Activated T-cell treated with anti-CD3 and anti-CD28 coated beads, Interleukin-2, amount 50 U/mL, for 4 hours (primary cell): ENCODE results near the gene TENM3. TPM values are rescaled to one million over a fixed set of nuclear protein-coding genes. Genes with fewer than 3 reads are reported as not detected.

Experiments
- ATAC-seq, 2 donors: fragments of 200-7000 bp; cut with Tn5 transposase; one replicate each; pipeline ENCODE4 v1.10.0; 2021
- DNase-seq: peaks from one replicate; pipeline ENCODE4 v3.0.0-alpha.2; 2020
- H3K27me3 Mint-ChIP-seq: one replicate; pipeline ENCODE4 v1.8.0; 2021; ENCODE audit warnings: low read depth, mixed read lengths
- H3K36me3 Mint-ChIP-seq: one replicate; pipeline ENCODE4 v1.8.0; 2022; ENCODE audit warnings: mixed read lengths; ENCODE audit not compliant: insufficient read depth
- H3K4me1 Mint-ChIP-seq: one replicate; pipeline ENCODE4 v1.8.0; 2021; ENCODE audit warnings: low read depth, mixed read lengths
- H3K4me3 Mint-ChIP-seq: one replicate; pipeline ENCODE4 v1.8.0; 2021; ENCODE audit warnings: mild to moderate bottlenecking, moderate library complexity, mixed read lengths
- H3K9me3 Mint-ChIP-seq: one replicate; pipeline ENCODE4 v1.8.0; 2021; ENCODE audit warnings: mixed read lengths
- total RNA-seq, 3 donors: library from RNA; stranded (reverse); gene quantifications; one replicate each; pipeline ENCODE4 v1.2.1, GENCODE V29; 2021

The TENM3 gene
- total RNA-seq, 3 donors from 2014 or later: 0.03 to 0.14 (median 0.13) TPM

- Mint-ChIP-seq H3K9me3 (no peaks in the 10 kb centered on the region), H3K27me3 (no peaks in the 10 kb centered on the region), H3K4me3 (no peak overlapping the region), H3K36me3 (no peaks in the 10 kb centered on the region), H3K4me1 (no peaks in the 10 kb centered on the region)
- DNase-seq (no peak), ATAC-seq (no peak)
Observed at GRCh38 chr4:182301736-182302135, 58.5 kb downstream of the TENM3 start.

- no peaks in the 10 kb centered on the region for H3K4me1 Mint-ChIP-seq
- H3K9me3 Mint-ChIP-seq: no peaks in the 10 kb centered on the region
- H3K4me3 Mint-ChIP-seq: no peak overlapping the region
- no peaks in the 10 kb centered on the region for H3K36me3 Mint-ChIP-seq
- ATAC-seq (no peak), DNase-seq (no peak)
- H3K27me3 Mint-ChIP-seq: no peaks in the 10 kb centered on the region
Observed at GRCh38 chr4:182303847-182304246, 60.6 kb downstream of the TENM3 start.

DNA sequence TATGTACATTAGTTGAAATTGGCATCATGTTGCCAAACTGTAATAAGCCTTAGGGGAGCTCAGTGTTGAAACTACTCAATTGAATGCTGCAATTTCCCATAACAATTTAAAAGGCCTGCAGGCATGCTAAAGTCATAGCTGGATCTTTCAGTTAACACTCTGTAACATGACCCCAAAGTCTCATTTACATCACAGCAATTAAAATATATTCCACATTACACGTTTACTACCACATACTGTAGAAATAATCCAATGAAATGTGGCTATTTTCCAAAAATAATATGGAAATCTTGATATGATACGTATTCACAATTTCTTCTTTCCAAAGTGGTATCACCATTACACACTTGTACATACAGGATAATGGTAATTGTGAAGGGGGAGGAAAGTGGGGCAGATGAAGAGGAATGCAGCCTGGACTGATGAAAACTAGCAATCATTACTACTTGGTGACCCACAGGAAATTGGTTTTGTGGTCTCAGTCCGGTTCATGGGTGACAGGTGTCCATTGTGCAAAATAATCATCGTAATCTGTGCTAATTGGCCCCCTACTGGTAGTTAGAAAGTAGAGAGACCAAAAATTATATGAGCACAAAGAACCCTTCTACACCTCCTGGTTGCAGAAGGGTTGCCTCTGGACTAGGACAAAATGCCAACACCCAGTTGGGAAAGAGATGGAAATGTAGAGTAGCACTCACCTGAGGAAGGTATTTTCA lies 63.7 kb downstream of the TENM3 start:
- no peak overlapping the region for H3K4me3 Mint-ChIP-seq
- H3K9me3 Mint-ChIP-seq: no peaks in the 10 kb centered on the region
- no peaks in the 10 kb centered on the region for H3K36me3 Mint-ChIP-seq
- ATAC-seq: no peak
- no peaks in the 10 kb centered on the region for H3K27me3 Mint-ChIP-seq
- H3K4me1 Mint-ChIP-seq: no peaks in the 10 kb centered on the region
- no peak for DNase-seq

DNA sequence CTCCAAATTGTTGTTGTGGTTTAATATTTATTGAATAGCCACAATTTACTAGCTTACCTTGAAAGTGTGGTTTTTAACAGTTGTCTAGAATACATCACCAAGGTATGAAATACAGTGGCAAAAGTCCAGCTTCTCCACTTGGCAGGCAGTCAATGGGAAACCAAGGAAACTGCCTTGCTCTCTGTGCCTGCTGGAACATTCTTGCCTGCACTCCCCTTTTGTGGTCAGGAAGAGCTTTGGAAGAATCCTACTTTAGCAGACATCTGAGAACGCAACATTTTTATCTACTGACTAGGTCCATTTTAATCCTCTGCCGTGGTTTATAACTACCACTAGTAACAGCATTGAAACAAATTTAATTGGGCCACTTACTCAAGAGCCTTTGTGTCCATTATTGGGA lies 64.5 kb downstream of the TENM3 start:
- H3K36me3 Mint-ChIP-seq: no peaks in the 10 kb centered on the region
- no peaks in the 10 kb centered on the region for H3K27me3 Mint-ChIP-seq
- no peak overlapping the region for H3K4me3 Mint-ChIP-seq
- ATAC-seq (no peak), DNase-seq (no peak)
- no peaks in the 10 kb centered on the region for H3K9me3 Mint-ChIP-seq
- H3K4me1 Mint-ChIP-seq: no peaks in the 10 kb centered on the region

GRCh38 chr4:182309877-182310276 lies 66.7 kb downstream of the TENM3 start:
- no peaks in the 10 kb centered on the region for H3K4me1 Mint-ChIP-seq
- H3K4me3 Mint-ChIP-seq: no peak overlapping the region
- DNase-seq: no peak
- no peak for ATAC-seq
- no peaks in the 10 kb centered on the region for H3K36me3 Mint-ChIP-seq
- H3K27me3 Mint-ChIP-seq: no peaks in the 10 kb centered on the region
- H3K9me3 Mint-ChIP-seq: peaks cover 10% of the 10 kb centered on the region

DNA sequence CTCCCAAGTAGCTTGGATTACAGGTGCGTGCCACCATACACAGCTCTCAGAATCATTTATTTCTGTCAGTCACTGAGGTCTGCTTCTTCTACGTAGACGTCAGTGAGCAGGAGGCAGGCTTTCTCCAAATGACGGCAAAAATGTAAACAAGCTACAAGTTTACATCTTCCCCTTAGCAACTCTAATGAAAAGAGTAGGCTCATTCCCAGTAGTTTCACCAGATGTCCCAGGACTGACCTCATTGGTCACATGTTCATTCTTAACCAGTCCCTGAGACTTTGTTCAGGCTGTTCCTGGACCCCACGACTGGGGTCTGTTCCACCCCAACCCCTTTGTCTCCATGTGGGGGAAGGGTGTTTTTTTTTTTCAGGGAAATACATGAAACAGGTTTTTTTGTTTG lies 67.1 kb downstream of the TENM3 start:
- H3K4me3 Mint-ChIP-seq: no peak overlapping the region
- peaks cover 10% of the 10 kb centered on the region for H3K9me3 Mint-ChIP-seq
- DNase-seq (no peak), ATAC-seq (no peak)
- H3K36me3 Mint-ChIP-seq: no peaks in the 10 kb centered on the region
- H3K4me1 Mint-ChIP-seq: no peaks in the 10 kb centered on the region
- no peaks in the 10 kb centered on the region for H3K27me3 Mint-ChIP-seq

- Mint-ChIP-seq H3K4me1 (no peaks in the 10 kb centered on the region), H3K4me3 (no peak overlapping the region), H3K36me3 (no peaks in the 10 kb centered on the region), H3K27me3 (no peaks in the 10 kb centered on the region), H3K9me3 (peaks cover 17% of the 10 kb centered on the region)
- ATAC-seq (no peak), DNase-seq (no peak)
Observed at GRCh38 chr4:182310962-182311361, 67.8 kb downstream of the TENM3 start.

GRCh38 chr4:182314537-182314936 lies 71.3 kb downstream of the TENM3 start:
- DNase-seq (no peak), ATAC-seq (no peak)
- no peaks in the 10 kb centered on the region for H3K36me3 Mint-ChIP-seq
- no peak overlapping the region for H3K4me3 Mint-ChIP-seq
- H3K4me1 Mint-ChIP-seq: no peaks in the 10 kb centered on the region
- no peaks in the 10 kb centered on the region for H3K27me3 Mint-ChIP-seq
- peaks cover 17% of the 10 kb centered on the region for H3K9me3 Mint-ChIP-seq

GRCh38 chr4:182318256-182318655 lies 75.1 kb downstream of the TENM3 start:
- no peaks in the 10 kb centered on the region for H3K4me1 Mint-ChIP-seq
- DNase-seq: no peak
- ATAC-seq: no peak
- no peaks in the 10 kb centered on the region for H3K36me3 Mint-ChIP-seq
- peaks cover 17% of the 10 kb centered on the region for H3K9me3 Mint-ChIP-seq
- no peak overlapping the region for H3K4me3 Mint-ChIP-seq
- no peaks in the 10 kb centered on the region for H3K27me3 Mint-ChIP-seq

DNA sequence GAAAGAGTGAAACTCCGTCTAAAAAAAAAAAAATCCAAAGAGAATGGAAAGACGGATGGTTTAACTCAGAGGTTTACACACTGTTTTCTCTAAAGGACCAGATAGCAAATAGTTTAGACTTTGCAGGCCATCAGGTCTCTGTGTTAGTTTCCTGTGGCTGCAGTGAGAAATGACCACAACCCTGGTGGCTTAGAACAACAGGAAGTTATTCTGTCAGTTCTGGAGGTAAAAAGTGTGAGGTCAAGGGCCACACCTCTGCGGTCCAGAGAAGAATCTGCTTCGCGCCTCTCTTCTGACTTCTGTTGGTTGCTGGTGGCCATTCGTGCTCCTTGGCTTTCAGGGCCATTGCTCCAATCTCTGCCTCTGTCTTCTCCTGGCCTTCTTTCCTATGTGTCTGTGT lies 76.9 kb downstream of the TENM3 start:
- no peaks in the 10 kb centered on the region for H3K27me3 Mint-ChIP-seq
- H3K36me3 Mint-ChIP-seq: no peaks in the 10 kb centered on the region
- DNase-seq (no peak), ATAC-seq (no peak)
- peaks cover 6% of the 10 kb centered on the region for H3K9me3 Mint-ChIP-seq
- H3K4me1 Mint-ChIP-seq: no peaks in the 10 kb centered on the region
- no peak overlapping the region for H3K4me3 Mint-ChIP-seq

DNA sequence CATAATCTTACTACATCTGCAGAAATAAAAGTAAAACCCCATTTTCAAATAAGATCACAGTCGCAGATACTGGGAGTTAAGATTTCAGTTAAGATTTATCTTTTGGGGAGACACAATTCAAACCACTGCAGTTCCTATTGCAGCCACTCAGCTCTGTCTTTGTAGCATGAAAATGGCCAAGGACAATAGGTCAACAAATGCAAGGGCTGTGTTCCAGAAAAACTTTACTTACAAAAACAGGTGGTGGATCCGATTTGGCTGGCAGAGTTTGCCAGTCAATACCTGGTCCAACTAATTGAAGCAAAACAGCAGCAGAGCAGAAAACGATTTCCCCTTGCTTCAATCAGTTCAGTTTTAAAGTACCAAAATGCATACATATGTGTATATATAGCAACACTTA lies 77.4 kb downstream of the TENM3 start:
- Mint-ChIP-seq H3K4me1 (no peaks in the 10 kb centered on the region), H3K9me3 (peaks cover 4% of the 10 kb centered on the region)
- ATAC-seq: no peak

DNA sequence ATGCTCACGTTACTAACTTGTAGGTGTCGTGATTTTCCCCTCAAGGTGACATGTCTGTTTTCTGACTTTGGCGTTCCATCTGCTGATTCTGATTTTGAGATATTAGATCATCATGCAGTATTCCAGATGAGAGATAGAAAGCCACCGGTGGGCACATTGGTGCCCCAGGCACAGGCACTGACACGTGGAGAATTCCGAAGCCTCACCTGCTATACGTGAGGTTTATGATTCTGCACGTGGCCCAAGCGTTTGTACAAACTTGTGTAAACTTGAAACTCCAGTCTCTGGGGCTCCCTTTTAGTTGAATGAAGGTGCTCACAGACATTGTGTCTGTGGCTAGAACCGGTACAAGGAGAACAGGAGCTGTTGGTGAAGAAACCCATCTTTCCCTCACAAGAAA lies 81.1 kb downstream of the TENM3 start:
- H3K36me3 Mint-ChIP-seq: no peaks in the 10 kb centered on the region
- H3K4me1 Mint-ChIP-seq: no peaks in the 10 kb centered on the region
- H3K4me3 Mint-ChIP-seq: no peak overlapping the region
- DNase-seq (no peak), ATAC-seq (no peak)
- H3K27me3 Mint-ChIP-seq: no peaks in the 10 kb centered on the region
- no peaks in the 10 kb centered on the region for H3K9me3 Mint-ChIP-seq

More for the DNA sequence above, 77.4 kb downstream of the TENM3 start:
- H3K36me3 Mint-ChIP-seq: no peaks in the 10 kb centered on the region
- H3K27me3 Mint-ChIP-seq: no peaks in the 10 kb centered on the region
- DNase-seq: no peak
- no peak overlapping the region for H3K4me3 Mint-ChIP-seq

DNA sequence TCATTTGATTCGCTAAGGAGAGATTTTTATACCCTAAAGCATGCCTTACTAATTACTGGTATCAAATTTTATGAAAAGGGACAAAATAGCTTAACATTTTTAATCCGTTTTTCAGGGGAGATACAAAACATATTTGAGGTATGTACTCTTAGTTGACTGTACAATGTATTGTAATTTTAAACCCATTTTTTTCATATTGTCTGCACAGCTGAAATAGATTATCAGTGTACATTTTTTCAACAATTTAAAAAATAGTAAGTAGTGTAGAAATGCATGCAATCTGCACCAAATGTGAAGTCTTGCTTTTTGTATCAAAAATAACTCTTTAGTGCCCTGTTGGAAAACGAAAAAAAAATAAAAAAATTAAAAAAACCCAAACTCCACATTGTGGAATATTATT lies 82.2 kb downstream of the TENM3 start:
- Mint-ChIP-seq H3K36me3 (no peaks in the 10 kb centered on the region), H3K4me1 (no peaks in the 10 kb centered on the region), H3K4me3 (no peak overlapping the region), H3K9me3 (no peaks in the 10 kb centered on the region), H3K27me3 (no peaks in the 10 kb centered on the region)
- ATAC-seq (no peak), DNase-seq (no peak)

DNA sequence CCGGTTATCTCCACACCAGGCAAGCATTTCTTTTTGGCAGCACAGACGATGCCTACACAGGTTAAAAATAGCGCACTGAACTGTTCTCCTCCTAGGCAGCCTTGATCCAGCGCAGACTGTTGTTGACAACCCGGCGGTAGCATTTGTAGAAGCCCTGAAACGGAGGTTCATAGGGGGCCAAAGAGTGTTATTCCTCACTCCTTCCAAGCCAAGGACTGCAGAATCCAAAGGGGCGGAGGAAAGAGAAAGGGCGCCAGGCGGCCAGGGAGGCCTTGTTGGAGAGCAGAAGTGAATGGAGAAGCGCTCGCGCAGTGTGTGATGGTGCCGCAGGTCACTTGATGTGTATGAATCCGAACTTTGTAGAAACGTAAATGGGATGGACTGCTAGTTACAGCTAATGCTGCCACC lies 82.7 kb downstream of the TENM3 start:
- H3K4me3 Mint-ChIP-seq: no peak overlapping the region
- no peak for ATAC-seq

DNA sequence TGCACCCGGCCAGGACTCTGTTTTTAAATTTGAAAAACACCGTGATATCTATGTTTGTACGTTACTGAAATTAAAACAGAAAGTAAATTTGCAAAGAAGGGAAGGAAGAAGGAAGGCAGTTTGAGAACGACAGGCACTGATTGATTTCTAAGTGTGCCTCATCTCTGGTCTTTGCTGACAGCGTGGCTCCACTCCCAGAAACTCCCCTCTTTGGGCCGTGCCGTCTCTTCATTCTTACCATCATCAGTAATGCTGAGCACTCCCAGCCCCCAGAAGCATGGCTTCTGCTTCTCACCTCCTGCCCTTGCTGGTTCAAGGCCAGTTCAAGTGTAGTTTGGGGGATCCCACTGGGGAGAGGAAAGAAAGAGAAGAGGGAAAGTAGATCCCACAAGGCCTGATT lies 85.3 kb downstream of the TENM3 start:
- Mint-ChIP-seq H3K9me3 (no peaks in the 10 kb centered on the region), H3K4me3 (no peak overlapping the region), H3K4me1 (no peaks in the 10 kb centered on the region), H3K27me3 (no peaks in the 10 kb centered on the region), H3K36me3 (no peaks in the 10 kb centered on the region)
- no peak for ATAC-seq
- no peak for DNase-seq

More for the DNA sequence above, 82.7 kb downstream of the TENM3 start:
- Mint-ChIP-seq H3K9me3 (no peaks in the 10 kb centered on the region), H3K27me3 (no peaks in the 10 kb centered on the region), H3K36me3 (no peaks in the 10 kb centered on the region), H3K4me1 (no peaks in the 10 kb centered on the region)
- DNase-seq: no peak

DNA sequence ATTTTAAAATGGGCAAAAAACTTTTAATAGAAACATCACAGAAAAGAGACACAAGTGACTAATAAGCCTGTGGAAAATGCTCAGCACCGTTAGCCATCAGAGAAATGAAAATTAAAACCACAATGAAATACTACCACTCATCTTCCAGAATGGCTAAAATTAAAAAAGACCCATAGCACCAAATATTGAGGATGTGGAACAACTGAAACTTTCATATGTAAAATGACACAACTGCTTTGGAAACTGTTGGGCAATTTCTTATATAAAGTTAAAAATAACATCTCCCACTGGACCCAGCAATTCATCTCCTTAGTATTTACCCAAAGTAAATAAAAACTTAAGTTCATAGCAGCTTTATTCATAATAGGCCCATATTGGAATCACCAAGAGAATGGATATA lies 94.2 kb downstream of the TENM3 start:
- DNase-seq (no peak), ATAC-seq (no peak)
- H3K36me3 Mint-ChIP-seq: no peaks in the 10 kb centered on the region
- no peak overlapping the region for H3K4me3 Mint-ChIP-seq
- peaks cover 4% of the 10 kb centered on the region for H3K9me3 Mint-ChIP-seq
- no peaks in the 10 kb centered on the region for H3K27me3 Mint-ChIP-seq
- H3K4me1 Mint-ChIP-seq: no peaks in the 10 kb centered on the region
